ENCODE data around the gene TNFAIP8L1. TPM values are rescaled to one million over a fixed set of nuclear protein-coding genes. Genes with fewer than 3 reads are reported as not detected.

Gene TNFAIP8L1
- total RNA-seq, 2 donors from 2014 or later, result 4.2 to 4.3 TPM

DNA sequence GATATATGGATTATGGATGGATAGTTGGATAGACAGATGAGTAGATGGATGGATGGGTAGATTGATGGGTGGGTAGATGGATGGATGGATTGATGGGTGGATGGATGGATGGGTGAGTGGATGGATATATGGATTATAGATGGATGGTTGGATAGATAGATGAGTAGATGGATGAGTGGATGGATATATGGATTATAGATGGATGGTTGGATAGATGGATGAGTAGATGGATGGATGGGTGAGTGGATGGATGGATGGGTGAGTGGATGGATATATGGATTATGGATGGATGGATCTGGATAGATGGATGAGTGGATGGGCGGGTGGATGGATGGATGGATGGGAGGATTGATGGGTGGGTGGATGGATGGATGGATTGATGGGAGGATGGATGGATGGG is 36.4 kb upstream of the TNFAIP8L1 start:
- TF ChIP-seq, protein P1, sequence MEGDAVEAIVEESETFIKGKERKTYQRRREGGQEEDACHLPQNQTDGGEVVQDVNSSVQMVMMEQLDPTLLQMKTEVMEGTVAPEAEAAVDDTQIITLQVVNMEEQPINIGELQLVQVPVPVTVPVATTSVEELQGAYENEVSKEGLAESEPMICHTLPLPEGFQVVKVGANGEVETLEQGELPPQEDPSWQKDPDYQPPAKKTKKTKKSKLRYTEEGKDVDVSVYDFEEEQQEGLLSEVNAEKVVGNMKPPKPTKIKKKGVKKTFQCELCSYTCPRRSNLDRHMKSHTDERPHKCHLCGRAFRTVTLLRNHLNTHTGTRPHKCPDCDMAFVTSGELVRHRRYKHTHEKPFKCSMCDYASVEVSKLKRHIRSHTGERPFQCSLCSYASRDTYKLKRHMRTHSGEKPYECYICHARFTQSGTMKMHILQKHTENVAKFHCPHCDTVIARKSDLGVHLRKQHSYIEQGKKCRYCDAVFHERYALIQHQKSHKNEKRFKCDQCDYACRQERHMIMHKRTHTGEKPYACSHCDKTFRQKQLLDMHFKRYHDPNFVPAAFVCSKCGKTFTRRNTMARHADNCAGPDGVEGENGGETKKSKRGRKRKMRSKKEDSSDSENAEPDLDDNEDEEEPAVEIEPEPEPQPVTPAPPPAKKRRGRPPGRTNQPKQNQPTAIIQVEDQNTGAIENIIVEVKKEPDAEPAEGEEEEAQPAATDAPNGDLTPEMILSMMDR (IDR thresholded peaks at IDR 0.05), result no peak
- no peaks in the 10 kb centered on the region for H3K27me3 ChIP-seq (replicated peaks; ENCODE audit: insufficient read depth)
- no peaks in the 10 kb centered on the region for H3K9me3 ChIP-seq

DNA sequence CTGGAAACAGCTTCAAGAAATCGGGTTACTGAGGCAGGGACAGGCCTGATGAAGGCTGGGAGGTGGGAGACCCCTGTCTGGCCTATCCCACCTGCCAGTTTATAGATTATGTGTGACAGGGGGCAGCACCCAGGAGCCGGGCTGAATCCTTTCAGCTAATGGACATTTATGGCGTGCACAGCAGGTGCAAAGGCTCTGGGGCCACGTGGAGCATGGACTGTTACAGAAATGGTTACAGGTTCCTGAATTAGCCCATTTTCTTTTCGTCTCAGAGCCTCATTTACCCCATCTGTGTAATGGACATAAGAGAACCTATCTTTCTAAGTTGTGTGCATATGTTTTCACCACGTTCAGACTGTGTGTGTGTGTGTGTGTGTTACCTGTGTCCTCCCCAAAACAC is 34.4 kb upstream of the TNFAIP8L1 start:
- Histone ChIP-seq H3K27me3 (replicated peaks; ENCODE audit: insufficient read depth) (no peaks in the 10 kb centered on the region), H3K9me3 (no peaks in the 10 kb centered on the region), H3K4me1 (ENCODE audit: control insufficient read depth in 1 of 2, low read depth in 2 of 2) (peaks cover 0 to 8% of the 10 kb centered on the region in 2 donors), H3K36me3 (no peaks in the 10 kb centered on the region), H3K27ac (no peak overlapping the region), H3K4me3 (no peak overlapping the region)
- DNase-seq (ENCODE audit: low spot score), result no peak
- TF ChIP-seq, protein P1 (IDR thresholded peaks at IDR 0.05), result no peak
- no peak for ATAC-seq (ENCODE audit: insufficient number of reproducible peaks, low FRiP score, low read depth)

More for the DNA sequence above, 36.4 kb upstream of the TNFAIP8L1 start:
- ATAC-seq (ENCODE audit: insufficient number of reproducible peaks, low FRiP score, low read depth), result no peak
- Histone ChIP-seq H3K27ac (no peak overlapping the region), H3K4me1 (ENCODE audit: control insufficient read depth in 1 of 2, low read depth in 2 of 2) (peaks cover 0 to 8% of the 10 kb centered on the region in 2 donors), H3K4me3 (no peak overlapping the region), H3K36me3 (no peaks in the 10 kb centered on the region)
- no peak for DNase-seq (ENCODE audit: low spot score)

DNA sequence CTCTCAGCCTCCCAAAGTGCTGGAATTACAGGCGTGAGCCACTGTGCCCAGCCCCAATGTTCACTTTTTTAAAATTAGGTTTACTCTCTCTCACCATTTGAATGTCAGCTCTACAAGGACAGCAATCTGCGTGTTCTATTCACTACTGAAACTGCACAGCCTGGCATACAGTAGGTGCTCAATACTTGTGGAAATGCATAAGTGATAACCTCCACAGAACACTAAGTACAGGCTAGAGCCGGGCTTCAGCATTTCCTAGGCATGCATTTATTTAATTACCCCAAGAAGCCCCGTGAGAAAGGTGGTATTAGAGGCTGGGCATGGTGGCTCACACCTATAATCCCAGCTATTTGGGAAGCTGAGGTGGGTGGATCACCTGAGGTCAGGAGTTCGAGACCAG is 33.1 kb upstream of the TNFAIP8L1 start:
- ATAC-seq (ENCODE audit: insufficient number of reproducible peaks, low FRiP score, low read depth), result no peak
- no peaks in the 10 kb centered on the region for H3K9me3 ChIP-seq
- H3K36me3 ChIP-seq, result no peaks in the 10 kb centered on the region
- H3K27ac ChIP-seq, result no peak overlapping the region
- no peak overlapping the region for H3K4me3 ChIP-seq
- H3K4me1 ChIP-seq (ENCODE audit: control insufficient read depth in 1 of 2, low read depth in 2 of 2), result peaks cover 0 to 14% of the 10 kb centered on the region in 2 donors
- H3K27me3 ChIP-seq (replicated peaks; ENCODE audit: insufficient read depth), result no peaks in the 10 kb centered on the region
- no peak for DNase-seq (ENCODE audit: low spot score)
- TF ChIP-seq, protein P1 (IDR thresholded peaks at IDR 0.05), result no peak

DNA sequence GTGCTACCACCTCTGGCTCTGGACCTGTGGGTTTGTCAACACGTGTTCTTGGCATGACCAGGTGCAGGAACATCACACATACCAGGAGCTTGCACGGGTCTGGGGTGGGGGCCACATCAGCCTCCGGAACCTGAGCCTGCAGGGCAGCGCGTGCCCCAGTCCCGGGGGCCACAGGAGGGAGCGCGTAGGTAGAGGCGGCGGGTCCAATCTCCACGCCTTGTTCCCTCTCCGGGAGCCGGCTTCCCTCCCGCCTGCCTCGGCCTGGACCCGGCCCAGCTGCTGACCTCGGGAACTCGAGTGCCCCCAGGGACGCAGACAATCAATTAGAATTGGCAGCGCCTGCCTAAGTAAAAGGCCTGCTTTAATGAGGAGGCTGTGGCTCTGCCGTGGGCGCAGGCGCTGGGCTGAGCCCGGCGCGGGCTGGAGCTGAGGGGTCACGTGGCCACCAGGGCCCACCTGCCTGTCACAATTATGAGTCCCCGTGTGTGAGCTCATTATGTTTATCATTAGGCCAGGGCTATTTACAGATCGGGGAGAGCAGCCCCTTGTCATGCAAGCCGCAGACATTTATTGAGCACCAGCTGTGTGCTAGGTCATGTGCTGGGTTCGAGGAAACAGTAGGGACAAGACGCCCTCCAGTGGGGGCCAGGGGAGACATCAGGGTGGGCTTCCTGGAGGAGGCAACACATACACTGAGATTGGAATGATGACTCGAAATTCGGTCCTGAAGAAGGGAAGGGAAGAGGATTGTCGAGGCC is 32.2 kb upstream of the TNFAIP8L1 start:
- Histone ChIP-seq H3K4me1 (ENCODE audit: control insufficient read depth in 1 of 2, low read depth in 2 of 2) (peaks cover 0 to 14% of the 10 kb centered on the region in 2 donors), H3K9me3 (no peaks in the 10 kb centered on the region), H3K36me3 (no peaks in the 10 kb centered on the region), H3K27ac (no peak overlapping the region), H3K4me3 (no peak overlapping the region), H3K27me3 (replicated peaks; ENCODE audit: insufficient read depth) (no peaks in the 10 kb centered on the region)
- DNase-seq (ENCODE audit: low spot score) (no peak), ATAC-seq (ENCODE audit: insufficient number of reproducible peaks, low FRiP score, low read depth) (no peak)
- TF ChIP-seq, protein P1 (IDR thresholded peaks at IDR 0.05), result no peak

DNA sequence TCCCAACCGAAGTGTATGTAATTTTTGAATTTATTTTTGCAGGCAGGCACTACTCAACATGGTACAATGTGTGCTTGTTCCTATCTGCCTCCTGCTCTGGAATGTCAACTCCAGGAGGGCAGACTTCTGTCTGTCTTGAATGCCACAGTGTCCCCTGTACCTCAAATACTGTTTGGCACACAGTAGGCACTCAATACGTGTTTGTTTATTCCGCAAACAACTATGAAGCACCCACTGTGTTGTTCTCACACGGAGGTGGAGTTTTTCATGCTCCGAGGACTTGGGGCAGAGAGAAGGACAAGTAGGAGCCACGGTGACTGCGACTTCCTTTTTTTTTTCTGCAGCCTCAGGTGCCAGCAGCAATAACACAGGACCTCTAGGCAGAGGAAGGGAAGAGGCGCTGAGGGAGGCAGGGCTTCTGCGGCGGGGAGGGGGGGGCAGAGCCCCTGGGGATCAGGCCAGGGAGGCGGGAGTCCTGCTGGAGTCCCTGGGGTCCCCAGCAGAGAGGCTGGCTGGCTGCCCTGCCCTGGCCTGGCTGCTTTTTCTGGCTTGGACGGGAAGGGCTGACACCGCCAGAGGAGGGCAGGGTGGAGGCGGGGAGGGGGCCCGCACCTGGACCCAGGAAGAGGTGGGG is 29.3 kb upstream of the TNFAIP8L1 start:
- TF ChIP-seq, protein P1 (IDR thresholded peaks at IDR 0.05), result no peak
- H3K27me3 ChIP-seq (replicated peaks; ENCODE audit: insufficient read depth), result no peaks in the 10 kb centered on the region
- H3K4me3 ChIP-seq, result peak overlapping the region; percentile 41
- peaks cover 0 to 14% of the 10 kb centered on the region in 2 donors for H3K4me1 ChIP-seq (ENCODE audit: control insufficient read depth in 1 of 2, low read depth in 2 of 2)
- ATAC-seq (ENCODE audit: insufficient number of reproducible peaks, low FRiP score, low read depth) (peak; percentile 64), DNase-seq (ENCODE audit: low spot score) (no peak)
- H3K36me3 ChIP-seq, result no peaks in the 10 kb centered on the region
- no peak overlapping the region for H3K27ac ChIP-seq
- H3K9me3 ChIP-seq, result no peaks in the 10 kb centered on the region

Data from thoracic aorta (tissue), 2 donors.